Activated CD4-positive, CD25-positive, alpha-beta regulatory T cell treated with anti-CD3 and anti-CD28 coated beads, Interleukin-2, amount 50 U/mL, for 24 hours (primary cell): ENCODE data around the gene TTC23.
"Not testable (repeated sequence)": the region's sequence is repeated elsewhere in the genome, so short reads cannot be mapped to it uniquely, and the experiment has no call there.

ENCODE experiments used
- ATAC-seq, 2 donors: fragments of 150-1000 bp; cut with Tn5 transposase; one replicate each; pipeline ENCODE4 v1.10.0; 2021; ENCODE audit warnings: mild to moderate bottlenecking in 1 of 2, moderate library complexity in 1 of 2

Gene TTC23

DNA sequence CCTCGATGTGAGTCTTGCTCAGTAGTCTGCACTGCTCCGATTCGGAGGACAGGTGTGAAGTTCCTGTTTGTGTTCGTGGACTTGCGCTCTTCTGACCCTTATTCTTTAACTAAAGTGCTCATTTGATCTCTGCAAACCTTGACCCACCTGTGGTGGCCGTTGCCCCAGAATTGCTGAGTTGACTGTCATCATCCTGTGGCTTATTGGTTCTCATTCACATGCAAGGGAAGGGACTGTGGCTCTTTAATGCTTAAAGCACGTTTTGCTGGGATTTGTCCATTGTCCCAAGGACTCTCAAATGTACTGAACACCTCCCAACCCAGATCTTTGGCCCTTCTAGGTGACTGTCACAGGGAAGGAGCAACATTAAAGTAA lies 131.1 kb downstream of the TTC23 start:
- ATAC-seq: no peak

DNA sequence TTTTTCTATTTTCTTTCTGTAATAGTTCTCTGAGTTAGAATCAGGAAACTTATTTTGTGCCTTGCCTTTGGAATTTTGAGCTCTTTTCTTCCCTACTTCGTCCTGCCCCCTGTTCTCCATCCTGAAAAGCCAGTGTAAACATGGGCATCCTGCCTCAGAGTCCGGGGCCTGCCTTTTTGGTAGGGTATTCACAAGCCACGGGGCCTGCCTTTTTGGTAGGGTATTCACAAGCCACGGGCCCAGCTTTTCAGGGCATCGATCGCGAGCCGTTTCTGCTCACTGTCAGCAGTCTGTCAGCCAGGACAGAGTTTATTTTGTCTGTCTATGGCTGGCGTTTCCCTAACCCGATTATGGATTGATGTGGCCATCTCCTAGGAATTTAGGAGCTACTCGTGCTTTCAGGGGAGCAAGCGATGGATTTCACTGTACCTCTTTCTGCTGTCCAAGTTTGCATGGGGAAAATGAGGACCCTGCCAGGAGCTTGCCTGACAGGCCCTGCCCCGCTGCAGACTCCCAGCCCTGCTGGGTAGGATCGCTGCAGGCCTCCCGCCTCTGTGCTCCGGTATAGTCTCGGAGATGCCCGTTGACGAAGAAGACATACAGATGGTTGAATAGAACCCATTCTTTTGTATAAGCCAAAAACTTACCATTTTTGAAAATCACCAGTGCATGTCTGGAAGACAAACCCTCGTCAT lies 131.7 kb downstream of the TTC23 start:
- no peak for ATAC-seq

DNA sequence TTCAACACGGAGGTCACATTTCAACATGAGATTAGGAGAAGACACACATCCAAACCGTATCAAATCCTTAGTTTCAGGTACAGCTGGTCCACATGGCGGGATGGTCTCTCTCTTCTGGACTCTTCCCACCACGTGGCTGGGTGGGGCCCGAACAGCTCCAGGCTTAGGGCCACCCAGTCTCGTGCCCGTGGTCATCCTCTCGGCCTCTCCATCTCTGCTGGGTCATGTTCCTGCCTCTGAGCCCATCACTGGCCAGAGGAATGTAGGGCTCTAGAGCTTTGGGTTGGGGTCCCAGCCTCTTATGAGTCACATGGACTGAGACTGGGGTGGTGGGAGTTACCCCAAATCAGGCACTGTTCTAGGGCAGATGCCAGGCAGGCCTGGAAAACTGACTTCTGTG lies 132.3 kb downstream of the TTC23 start:
- no peak for ATAC-seq

DNA sequence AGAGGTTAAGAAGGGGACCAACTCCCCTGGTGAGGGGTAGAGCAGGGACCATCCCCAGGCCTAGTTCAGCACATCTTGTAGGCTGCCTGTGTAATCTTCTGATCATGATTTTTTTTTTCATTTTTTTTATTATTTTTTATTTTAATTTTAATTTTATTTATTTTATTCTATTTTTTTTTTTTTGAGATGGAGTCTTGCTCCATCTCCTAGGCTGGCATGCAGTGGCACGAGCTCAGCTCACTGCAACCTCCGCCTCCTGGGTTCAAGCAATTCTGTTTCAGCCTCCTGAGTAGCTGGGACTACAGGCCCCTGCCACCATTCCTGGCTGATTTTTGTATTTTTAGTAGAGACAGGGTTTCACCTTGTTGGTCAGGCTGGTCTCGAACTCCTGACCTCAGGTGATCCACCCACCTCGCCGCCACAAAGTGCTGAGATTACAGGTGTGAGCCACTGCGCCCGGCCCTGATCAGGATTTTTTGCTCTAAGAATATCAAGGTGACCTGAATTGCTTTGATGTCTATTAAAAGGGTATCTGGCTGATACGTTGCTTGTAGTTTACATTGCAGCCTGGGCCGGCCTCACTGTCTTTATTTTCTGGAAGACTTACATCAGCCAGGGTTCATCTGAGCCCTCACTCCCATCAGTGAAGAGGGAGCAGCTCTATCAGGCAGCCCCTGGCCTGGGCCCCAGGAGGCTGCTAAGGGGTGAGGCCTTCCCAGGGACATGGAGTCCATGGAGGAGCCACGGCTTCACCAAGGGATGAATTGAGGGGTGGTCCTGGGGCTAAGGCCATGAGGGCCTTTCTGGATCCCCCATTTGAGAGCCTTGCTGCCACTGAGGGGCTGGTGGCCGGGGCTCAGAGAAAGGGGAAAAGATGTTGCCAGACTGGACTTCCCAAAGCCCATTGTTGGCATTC lies 133.8 kb downstream of the TTC23 start:
- ATAC-seq: no peak

DNA sequence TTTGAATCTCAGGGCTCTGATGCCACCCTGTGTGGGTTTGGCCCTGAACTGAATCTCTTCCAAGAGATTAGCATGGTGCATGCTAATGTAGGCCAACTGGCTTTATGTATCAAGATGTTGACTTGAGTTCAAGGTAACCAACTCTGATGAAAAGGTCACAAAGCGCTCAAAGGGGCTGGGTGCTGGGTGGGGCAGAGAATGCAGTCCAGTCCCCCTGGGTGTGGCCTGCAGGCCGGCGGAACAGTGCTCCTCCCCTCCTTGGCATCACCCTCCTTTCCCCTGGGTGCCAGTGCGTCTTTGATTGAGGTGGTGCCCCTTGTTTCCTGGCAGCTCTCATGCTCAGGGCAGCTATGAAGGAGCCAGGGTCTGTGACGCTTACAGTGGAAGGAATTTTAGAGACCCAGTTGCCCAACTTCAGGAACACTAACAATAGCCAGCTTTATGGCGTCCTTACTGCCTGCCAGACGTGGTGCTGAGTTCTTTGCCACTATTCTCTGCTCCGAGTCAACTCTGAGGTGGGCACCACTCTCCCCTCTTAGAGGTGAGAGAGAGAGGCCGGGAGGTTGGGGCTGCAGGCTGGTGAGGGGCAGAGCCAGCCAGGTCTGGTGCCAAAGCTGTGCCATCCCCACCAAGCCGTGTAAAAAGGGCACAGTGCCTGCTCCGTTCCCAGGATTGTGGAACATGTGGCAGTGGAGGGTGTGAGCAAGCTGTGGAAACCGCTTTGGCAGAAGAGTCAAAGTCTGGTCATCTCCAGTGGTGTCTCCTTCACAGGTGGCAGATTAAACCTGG lies 134.7 kb downstream of the TTC23 start:
- no peak for ATAC-seq

DNA sequence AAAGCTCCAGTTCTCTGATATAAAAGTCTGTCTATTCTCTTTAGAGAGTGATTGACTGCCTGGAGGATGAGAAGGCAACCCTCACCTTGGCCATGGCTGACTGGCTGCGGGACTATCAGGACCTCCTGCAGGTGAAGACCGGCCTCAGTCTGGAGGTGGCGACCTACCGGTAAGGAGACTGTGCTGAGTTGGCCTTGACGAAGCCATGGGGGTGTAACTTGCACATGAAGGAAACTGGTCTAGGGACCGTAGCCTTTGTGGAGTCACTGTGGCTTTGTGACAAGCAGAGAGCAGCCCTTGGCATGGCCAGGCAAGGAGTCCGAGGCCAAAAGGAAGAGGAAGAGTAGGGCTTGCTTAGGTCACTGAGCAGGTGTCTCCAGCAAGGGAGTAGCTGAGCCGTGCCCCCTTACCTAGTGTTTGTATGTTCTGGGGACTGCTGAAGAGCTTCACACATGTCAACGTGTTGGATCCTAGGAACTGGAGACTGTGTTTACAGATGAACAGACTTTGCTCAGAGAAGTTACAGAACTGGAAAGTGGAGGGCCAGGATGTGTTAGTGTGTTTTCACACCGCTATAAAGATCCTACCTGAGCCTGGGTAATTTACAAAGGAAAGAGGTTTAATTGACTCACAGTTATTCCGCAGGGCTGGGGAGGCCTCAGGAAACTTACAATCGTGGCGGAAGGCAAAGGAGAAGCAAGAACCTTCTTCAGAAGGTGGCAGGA lies 135.7 kb downstream of the TTC23 start:
- ATAC-seq: no peak

DNA sequence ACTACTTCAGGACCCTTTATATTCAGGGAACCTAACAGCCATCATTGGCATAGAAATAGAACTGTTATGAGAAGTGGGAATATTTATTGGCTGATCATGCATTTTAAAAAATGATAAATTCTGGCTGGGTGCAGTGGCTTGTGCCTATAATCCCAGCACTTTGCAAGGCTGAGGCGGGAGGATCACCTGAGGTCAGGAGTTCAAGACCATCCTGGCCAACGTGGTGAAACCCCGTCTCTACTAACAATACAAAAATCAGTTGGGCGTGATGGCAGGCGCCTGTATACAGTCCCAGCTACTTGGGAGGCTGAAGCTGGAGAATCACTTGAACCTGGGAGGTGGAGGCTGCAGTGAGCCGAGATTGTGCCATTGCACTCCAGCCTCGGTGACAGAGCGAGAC lies 137.7 kb downstream of the TTC23 start:
- ATAC-seq: not testable (repeated sequence)

DNA sequence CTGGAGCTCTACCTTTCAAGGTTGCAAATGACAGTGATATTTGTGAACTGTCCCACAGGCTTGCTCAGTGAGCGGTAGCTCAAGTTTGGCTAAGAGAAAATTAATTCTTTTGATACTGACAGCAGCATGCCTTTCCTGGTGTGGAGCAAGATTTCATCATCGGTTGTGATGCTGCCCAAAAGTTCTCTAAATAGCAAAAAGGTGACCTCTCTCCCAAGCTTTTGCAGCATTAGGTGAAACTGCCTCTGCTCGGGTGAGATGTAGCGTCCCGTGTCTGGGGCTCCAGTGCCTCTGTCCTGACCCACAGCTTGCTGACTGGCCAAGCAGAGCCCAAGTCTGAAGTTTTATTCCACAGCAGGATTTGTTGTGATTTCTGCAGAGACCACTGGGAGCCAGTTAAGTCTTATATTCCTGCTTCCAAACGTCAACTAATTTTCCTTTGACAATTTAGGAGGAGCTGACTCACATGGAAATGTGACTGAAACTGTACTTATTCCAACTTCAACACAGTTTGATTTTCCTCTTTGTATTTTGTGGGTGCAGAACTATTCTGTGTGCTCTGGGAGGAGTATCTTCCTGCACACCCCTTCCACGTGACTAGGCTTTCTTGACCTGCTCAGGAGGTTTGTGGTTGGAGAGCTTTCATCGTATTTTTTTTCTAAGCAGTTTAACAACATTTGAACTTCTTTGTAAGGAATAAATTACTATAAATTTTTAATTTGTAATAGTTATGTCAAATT lies 138.6 kb downstream of the TTC23 start:
- ATAC-seq: no peak

DNA sequence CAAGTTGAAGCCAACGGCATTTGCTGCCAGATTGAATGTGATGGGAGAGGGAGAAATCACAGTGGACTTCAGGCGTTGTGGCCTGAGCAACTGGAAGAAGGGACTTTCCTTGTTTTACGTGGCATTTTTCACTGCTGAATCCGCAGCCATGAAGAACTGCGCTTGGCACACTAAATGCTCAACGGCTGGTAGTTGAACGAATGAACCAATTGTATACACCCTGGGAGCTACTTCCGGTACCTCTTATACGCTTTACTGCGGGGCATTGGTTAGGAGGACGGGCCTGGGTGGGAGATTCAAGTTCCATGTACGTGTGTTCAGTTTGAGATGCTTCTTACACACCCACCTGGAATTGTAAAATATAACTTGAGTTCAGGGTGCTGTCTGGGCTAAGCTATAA lies 139.3 kb downstream of the TTC23 start:
- no peak for ATAC-seq

DNA sequence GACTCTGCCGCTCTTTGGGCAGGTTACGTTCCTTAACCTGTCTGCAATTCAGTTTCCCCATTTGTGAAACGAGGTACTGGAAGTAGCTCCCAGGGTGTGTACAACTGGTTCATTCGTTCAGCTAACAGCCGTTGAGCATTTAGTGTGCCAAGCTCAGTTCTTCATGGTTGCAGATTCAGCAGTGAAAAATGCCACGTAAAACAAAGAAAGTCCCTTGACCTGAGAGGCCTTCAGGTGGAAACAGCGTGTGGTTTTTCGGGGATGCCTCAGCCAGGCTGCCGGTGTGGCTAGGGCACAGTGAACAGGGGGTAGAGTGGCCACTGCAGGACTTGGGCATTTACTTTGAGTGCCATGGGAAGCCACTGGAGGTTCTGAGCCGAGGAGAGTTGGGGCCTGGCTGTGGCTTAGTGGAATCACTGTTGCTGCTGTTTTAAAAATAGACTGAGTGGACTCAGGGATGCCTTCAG lies 139.8 kb downstream of the TTC23 start:
- no peak for ATAC-seq

DNA sequence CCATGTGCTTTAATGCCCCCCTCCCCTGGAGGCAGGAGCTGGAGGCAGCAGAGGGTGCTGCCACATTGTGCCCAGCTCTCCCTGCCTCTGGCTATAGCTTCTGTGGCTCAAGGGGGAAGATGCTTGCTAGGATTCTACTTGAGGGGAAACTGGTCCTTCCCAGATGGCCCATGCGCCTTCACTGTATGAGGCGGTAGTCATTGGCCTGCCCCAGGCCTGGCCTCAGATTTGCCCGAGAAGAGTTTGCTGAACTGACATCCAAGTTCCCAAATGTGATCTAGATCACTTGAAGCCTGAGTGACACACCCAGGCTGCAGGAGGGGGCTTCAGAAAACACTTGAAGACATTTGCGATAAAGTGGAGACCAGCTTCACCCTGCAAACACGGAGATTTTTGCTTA lies 140.4 kb downstream of the TTC23 start:
- ATAC-seq: no peak

DNA sequence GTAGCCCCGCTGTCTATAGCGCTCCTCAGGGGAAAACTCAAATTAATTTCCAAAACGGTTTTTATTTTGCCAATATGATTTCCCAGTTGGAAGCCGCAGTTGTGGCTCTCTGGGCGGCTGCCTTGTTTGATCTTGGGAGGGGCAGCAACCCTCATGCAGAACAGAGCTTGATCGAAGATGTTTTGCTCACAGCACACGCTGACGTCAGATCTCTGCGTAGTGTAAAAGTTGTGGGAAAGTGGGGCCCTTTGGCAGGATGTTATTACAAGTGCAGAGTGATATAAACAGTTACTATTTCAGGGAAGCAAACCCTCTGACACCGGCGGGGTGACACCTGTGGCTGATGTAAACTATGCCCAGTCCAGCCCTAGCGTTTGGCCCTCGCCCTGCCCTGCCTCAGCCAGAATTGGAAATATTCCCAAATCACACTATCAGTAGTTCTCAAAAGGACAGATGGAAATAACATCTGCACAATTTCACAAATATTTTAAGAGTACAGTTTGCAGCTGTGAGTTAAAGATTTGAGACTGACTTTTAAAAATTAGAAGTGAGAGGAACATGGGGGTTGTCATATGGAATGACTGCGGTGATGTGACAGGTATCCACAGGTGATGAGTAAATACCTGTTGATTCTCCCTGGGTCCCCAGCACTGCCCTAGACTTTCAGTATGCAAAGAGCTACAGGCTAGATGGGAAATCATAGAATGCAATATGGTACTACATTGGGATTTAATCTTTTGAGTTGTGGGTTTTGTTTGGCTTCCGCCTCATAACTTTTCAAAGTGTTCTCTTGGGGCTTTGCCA lies 142.8 kb downstream of the TTC23 start:
- no peak for ATAC-seq

DNA sequence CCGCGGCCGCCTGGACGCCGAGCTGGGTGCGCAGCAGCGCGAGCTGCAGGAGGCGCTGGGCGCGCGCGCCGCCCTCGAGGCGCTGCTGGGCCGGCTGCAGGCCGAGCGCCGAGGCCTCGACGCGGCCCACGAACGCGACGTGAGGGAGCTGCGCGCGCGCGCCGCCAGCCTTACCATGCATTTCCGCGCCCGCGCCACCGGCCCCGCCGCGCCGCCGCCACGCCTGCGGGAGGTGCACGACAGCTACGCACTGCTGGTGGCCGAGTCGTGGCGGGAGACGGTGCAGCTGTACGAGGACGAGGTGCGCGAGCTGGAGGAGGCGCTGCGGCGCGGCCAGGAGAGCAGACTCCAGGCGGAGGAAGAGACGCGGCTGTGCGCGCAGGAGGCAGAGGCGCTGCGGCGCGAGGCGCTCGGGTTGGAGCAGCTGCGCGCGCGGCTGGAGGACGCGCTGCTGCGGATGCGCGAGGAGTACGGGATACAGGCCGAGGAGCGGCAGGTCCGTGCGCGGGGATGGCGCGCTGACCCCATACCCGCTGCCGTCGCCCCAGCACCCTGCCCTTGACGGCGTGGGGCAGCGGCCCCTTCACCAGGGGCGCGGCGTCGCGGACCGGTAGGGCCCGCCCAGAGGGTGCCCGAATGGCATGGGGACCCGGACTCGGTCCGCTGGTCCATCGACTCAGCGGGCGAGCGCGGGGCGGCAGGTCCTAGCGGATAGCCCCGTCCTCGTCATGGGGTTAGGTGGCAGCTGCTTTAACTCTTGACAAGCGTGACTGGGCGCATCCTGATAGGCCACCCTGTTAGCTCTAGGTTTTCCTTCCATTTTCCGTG lies 143.7 kb downstream of the TTC23 start:
- ATAC-seq: peak; percentile 10 to 30

DNA sequence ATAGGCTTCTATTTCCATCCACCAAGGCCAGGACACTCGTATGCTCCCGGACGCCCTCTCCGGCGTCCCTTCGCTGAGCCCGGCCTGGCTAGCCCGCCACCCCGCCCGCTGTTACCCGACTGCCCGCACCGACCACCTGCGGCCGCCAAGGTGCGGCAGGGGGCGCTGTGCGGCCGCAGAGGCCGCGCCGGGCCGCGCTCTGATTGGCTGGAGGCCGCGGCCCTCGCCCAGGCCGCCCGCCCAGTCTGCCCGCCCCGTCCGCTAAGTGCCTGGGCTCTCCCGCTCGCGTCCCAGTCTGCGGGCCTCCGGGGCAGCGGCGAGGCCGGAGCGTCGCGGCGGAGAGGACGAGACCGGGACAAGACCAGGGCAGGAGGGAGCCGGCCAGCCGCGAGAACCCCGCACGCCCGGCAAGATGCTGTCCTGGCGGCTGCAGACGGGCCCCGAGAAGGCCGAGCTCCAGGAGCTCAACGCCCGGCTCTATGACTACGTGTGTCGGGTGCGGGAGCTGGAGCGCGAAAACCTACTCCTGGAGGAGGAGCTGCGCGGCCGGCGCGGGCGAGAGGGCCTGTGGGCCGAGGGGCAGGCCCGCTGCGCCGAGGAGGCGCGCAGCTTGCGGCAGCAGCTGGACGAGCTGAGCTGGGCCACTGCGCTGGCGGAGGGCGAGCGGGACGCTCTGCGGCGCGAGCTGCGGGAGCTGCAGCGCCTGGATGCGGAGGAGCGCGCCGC lies 144.4 kb downstream of the TTC23 start, which contains the start of gene SYNM:
TSS of gene SYNM (plus strand) at position 293 of the 726 bp plus-strand sequence. CDS start at position 413, 120 bp downstream.
- peak; percentile 46 to 52 for ATAC-seq

DNA sequence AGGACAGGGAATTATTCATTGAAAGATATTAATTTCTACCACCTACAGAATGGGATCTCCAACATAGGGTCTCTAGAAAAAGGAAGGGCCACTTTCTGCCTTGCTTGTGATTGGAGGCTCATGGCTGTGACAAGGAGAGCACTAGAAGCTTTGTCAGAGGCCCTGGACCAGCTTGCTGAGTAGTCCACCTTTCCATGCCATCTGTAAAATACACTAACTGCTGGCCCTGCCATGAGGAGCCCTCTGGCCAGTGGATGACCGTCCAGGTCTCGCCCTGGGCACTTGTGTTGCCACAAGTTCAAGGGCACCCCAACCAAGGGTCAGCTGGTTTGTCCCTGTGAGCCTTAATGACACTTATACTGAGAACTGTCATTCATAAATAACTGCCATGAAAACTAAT lies 146.1 kb downstream of the TTC23 start:
- ATAC-seq: no peak

DNA sequence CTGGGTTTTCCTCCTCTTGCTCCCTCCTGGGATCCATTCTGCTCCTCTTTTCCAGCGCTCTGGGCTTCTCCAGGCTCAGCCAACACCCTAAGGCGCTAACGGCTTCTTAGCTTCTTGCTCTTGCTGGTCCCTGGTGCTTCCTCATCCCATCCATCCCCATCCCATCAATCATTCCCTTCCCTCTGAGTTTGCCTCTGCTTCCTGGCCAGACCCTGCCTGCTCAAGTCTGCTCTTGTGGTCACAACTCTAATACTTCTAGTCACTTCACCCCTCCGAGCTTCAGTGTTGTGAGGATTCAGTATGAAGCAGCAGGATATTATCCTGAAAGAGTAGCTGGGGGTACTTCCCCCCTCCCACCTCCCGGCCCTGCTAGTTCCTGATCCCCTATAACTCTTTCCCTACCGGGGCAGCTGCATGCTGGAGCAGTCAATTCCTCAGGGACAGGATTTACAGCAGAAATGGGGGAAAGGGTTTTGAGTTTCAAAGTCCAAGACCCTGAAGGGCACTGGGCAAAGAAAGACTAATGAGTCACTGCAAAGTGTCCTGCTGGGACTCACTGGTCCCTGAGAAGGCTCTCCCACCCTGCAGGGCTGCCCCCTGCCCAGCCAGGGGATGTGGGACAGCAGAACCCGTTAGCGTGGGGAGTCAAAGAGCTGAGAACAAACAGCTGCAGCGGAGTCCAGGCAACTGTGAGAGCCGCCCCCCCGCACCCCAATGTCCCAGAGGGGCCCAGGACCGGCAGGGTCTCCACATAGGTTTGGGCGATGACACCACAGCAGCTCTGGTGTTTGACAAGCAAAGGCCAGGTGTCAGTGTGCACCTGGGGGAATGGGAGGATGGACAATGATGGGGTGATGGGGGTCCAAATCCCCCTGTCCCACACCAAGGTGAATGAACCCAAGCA lies 146.8 kb downstream of the TTC23 start:
- no peak for ATAC-seq

DNA sequence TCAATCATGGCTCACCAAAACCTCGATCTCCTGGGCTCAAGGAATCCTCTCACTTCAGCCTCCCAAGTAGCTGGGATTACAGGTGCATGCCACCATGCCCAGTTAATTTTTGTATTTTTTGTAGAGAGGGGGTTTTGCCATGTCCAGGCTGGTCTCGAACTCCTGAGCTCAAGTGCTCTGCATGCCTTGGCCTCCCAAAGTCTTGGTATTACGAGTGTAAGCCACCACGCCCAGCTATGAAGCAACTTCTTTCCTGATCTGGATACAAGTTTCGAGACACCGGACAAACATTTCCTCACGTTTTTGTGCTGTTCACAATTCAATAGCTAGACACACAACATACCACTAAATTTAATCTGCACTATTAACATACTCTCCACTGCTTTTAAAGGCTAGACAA lies 147.9 kb downstream of the TTC23 start:
- no peak for ATAC-seq
